Lung (tissue), 12 donors: ENCODE results near the gene SYMPK. TPM values are rescaled to one million over a fixed set of nuclear protein-coding genes. Genes with fewer than 3 reads are reported as not detected.
"Not testable (repeated sequence)": the region's sequence is repeated elsewhere in the genome, so short reads cannot be mapped to it uniquely, and the experiment has no call there.

Experiments used
- ATAC-seq: fragments of 200-7000 bp; cut with Tn5 transposase; one replicate; pipeline ENCODE4 v1.9.1; 2020; ENCODE audit warnings: moderate number of reproducible peaks; ENCODE audit not compliant: insufficient read depth, low FRiP score
- DNase-seq, 3 donors: peaks; one replicate each; pipeline ENCODE4 v3.0.0-alpha.2; 2013 to 2017
- H3K27ac ChIP-seq, 2 donors: one replicate each; pipeline ENCODE4 v1.5.1; 2013; ENCODE audit warnings: mild to moderate bottlenecking in 2 of 2, moderate library complexity in 2 of 2, control low read depth in 1 of 2, inconsistent platforms in 1 of 2, low read depth in 1 of 2, low read length in 1 of 2
- H3K27me3 ChIP-seq, 3 donors: one replicate each; pipeline ENCODE4 v1.5.1; 2013; ENCODE audit warnings: low read length in 2 of 3; ENCODE audit not compliant: control insufficient read depth in 3 of 3, insufficient read depth in 3 of 3
- H3K36me3 ChIP-seq, 4 donors: one replicate each; pipeline ENCODE4 v1.5.1; 2013; ENCODE audit warnings: low read length in 4 of 4, mild to moderate bottlenecking in 1 of 4, moderate library complexity in 1 of 4; ENCODE audit not compliant: control insufficient read depth in 4 of 4, insufficient read depth in 4 of 4
- H3K4me1 ChIP-seq, 5 donors: one replicate each; pipeline ENCODE4 v1.5.1; 2013; ENCODE audit warnings: low read length in 5 of 5, mild to moderate bottlenecking in 2 of 5, moderate library complexity in 1 of 5; ENCODE audit not compliant: control insufficient read depth in 5 of 5, insufficient read depth in 5 of 5
- H3K4me3 ChIP-seq: one replicate; pipeline ENCODE4 v1.5.1; 2013; ENCODE audit warnings: mild to moderate bottlenecking, control low read depth, moderate library complexity
- H3K9ac ChIP-seq, 2 donors: one replicate each; pipeline ENCODE4 v1.5.1; 2013; ENCODE audit warnings: low read length in 2 of 2, control low read depth in 1 of 2; ENCODE audit not compliant: insufficient read depth in 1 of 2
- H3K9me3 ChIP-seq, 4 donors: one replicate each; pipeline ENCODE4 v1.5.1; 2013; ENCODE audit warnings: low read length in 3 of 4, mild to moderate bottlenecking in 1 of 4, moderate library complexity in 1 of 4; ENCODE audit not compliant: control insufficient read depth in 4 of 4, insufficient read depth in 3 of 4
- CTCF ChIP-seq: IDR thresholded peaks from 2 replicates; pipeline ENCODE4 v1.5.1; 2012; ENCODE audit warnings: mild to moderate bottlenecking; ENCODE audit errors: control extremely low read depth, extremely low read depth
- WGBS, 2 donors: extraction: QIAGEN DNeasy Blood & Tissue Kit; methylation state at CpG; one replicate each; pipeline ENCODE4 v1.1.7; 2013; 5-methylcytosine and 5-hydroxymethylcytosine counted together
- polyA plus RNA-seq, 2 donors: library from polyadenylated mRNA; stranded (reverse); fragments of 200-250 nt; gene quantifications; one replicate each; pipeline ENCODE4 v1.2.1, GENCODE V29; 2013
- total RNA-seq, 2 donors: library from RNA; depleted of rRNA in 1 of 2; stranded (reverse); fragments of >200 nt in 1 of 2; gene quantifications; one replicate each; pipeline ENCODE4 v1.2.1, GENCODE V29; 2014 to 2021
- donor health status: control.
- donor health status: control.
- donor health status: Bipolar disorder and iron deficiency.
- donor health status: healthy.
- donor health status: DM: yes; HTN: yes; CAD: no.

SYMPK gene
- total and polyA plus RNA-seq, 4 donors = 40.3 to 125 (median 64.8) TPM

DNA sequence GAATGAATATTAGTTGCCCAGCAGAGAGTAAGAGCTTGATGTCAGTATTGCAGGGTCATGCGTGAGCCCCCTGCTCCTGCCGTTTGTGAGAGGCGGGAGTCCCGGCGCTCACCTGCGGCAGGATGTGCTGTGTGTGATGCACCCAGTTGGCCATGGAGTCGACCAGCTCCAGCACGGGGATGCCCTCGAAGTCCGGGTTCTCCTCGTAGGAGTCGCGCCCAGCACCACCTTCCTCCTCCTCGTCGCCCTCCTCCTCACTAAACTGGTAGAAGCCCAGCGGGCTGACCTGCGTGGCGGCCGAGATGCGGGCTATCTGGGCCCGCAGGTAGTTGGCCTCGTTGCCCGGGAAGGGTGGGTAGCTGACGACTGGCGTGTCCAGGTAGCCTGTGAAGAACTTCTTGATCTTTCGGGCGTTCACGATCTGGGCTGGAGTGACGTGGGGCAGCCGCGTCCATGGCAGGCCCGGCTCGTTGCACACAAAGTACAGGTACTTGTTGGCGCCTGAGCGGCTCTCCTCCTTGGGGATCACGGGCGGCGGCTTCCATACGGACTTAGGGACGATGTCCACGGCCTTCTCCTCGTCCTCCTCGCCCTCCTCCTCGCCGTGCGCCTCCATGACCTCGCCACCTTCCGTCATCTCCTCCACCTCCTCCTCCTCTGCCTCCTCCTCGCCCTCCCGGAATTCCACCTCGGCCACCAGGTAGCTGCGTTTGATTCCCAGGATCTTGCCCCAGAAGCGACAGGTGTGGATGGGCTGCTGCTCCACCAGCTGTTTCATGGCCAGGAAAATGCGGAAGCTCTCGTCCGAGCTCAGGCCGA is 58.6 kb downstream of the SYMPK start:
- ATAC-seq = no peak
- H3K27me3 ChIP-seq = no peaks in the 10 kb centered on the region

GRCh38 chr19:45801603-45802175 is 61.3 kb downstream of the SYMPK start:
- no peak for ATAC-seq
- peaks cover 0 to 1% (median 0%) of the 10 kb centered on the region in 5 donors for H3K4me1 ChIP-seq
- H3K36me3 ChIP-seq = no peaks in the 10 kb centered on the region
- no peak overlapping the region for H3K9ac ChIP-seq
- H3K27ac ChIP-seq = no peak overlapping the region
- 68 to 82% methylated on average over 7 of the region's 7 CpGs for WGBS, 2 donors
- H3K9me3 ChIP-seq = peaks cover 0 to 2% (median 0%) of the 10 kb centered on the region in 4 donors
- no peak overlapping the region for H3K4me3 ChIP-seq
- TF ChIP-seq CTCF = no peak
- no peaks in the 10 kb centered on the region for H3K27me3 ChIP-seq
- no peak for DNase-seq

More for the DNA sequence above, 58.6 kb downstream of the SYMPK start:
- no peaks in the 10 kb centered on the region for H3K36me3 ChIP-seq
- no peak overlapping the region for H3K27ac ChIP-seq
- no peak for DNase-seq
- WGBS, 2 donors = 88 to 92% methylated on average over 56 to 57 of the region's 57 CpGs
- peaks cover 0 to 2% (median 0%) of the 10 kb centered on the region in 4 donors for H3K9me3 ChIP-seq
- no peak overlapping the region for H3K4me3 ChIP-seq
- peaks cover 0 to 1% (median 0%) of the 10 kb centered on the region in 5 donors for H3K4me1 ChIP-seq
- TF ChIP-seq CTCF = no peak
- no peak overlapping the region for H3K9ac ChIP-seq

DNA sequence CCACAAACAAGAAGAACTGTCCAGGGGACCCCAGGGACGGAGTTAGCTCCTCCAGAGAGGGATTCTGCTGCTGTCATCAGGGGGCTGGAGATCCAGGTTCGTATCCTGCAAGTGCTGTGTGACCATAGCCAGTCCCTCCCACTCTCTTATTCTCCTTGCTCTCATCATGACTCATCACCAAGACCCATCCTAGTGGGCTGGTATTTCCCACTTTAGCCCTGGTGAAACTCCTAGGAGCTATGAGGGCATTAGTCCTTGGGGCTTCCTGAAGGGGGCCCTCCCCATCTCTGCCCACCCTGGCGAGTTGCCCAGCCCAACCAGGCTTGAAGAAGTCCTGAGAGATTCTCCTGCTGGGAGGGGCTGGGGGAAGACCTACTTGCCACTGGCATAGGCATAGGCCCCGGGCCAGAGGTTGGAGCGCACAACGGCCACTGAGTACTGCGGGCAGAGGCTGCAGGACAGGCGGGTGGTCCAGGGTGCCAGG is 62.8 kb downstream of the SYMPK start:
- no peaks in the 10 kb centered on the region for H3K4me1 ChIP-seq
- no peaks in the 10 kb centered on the region for H3K27me3 ChIP-seq
- H3K27ac ChIP-seq = no peak overlapping the region
- H3K9me3 ChIP-seq = no peaks in the 10 kb centered on the region
- no peak overlapping the region for H3K4me3 ChIP-seq
- no peak for ATAC-seq
- no peak for TF ChIP-seq CTCF
- H3K9ac ChIP-seq = no peak overlapping the region
- 79 to 86% methylated on average over 8 of the region's 8 CpGs for WGBS, 2 donors
- no peak for DNase-seq
- no peaks in the 10 kb centered on the region for H3K36me3 ChIP-seq

DNA sequence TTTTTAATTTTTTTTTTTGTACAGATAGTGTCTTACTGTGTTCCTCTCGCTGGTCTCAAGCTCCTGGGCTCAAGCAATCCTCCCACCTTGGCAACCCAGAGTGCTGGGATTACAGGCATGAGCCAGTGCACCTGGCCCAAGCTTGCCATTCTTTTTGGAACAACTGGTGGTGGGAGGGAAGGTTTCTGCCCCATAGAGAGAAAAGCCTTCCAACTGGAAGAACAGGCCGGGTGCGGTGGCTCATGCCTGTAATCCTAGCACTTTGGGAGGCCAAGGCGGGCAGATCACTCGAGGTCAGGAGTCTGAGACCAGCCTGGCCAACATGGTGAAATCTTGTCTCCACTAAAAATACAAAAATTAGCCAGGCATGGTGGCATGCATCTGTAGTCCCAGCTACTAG is 63.4 kb downstream of the SYMPK start:
- H3K9ac ChIP-seq, H3K36me3 ChIP-seq, H3K4me1 ChIP-seq, H3K4me3 ChIP-seq, H3K27me3 ChIP-seq, DNase-seq, H3K27ac ChIP-seq, ATAC-seq, H3K9me3 ChIP-seq: not testable (repeated sequence)
- 80 to 93% methylated on average over 5 of the region's 5 CpGs for WGBS, 2 donors
